Stimulated activated CD8-positive, alpha-beta memory T cell treated with anti-CD3 and anti-CD28 coated beads, Interleukin-15, amount 100 ng/mL, for 48 hours (primary cell): ENCODE measurements around the gene PLEKHA4.

Source experiments
- DNase-seq, 2 donors: peaks; one replicate each; pipeline ENCODE4 v3.0.0-alpha.2; 2020; ENCODE audit warnings: low read depth in 2 of 2

PLEKHA4 gene

DNA sequence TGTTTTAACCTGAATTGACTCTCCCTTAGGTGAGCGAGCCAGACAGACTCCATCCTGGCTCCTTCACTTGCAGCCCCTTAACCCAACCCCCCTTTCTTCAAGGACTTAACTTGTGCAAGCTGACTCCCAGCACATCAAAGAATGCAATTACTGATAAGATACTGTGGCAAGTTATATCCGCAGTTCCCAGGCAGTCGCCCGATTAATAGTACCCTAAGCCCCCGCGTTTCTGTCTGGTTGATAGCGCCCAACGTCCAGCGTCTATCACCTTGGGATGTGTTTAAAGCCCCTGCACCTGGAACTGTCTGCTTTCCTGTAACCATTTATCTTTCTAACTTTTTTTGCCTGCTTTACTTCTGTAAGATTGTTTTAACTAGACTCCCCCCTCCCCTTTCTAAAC lies 38.3 kb downstream of the PLEKHA4 start:
- no peak for DNase-seq

- DNase-seq = no peak
Measured at GRCh38 chr19:48826606-48827020, 41.8 kb downstream of the PLEKHA4 start.

DNA sequence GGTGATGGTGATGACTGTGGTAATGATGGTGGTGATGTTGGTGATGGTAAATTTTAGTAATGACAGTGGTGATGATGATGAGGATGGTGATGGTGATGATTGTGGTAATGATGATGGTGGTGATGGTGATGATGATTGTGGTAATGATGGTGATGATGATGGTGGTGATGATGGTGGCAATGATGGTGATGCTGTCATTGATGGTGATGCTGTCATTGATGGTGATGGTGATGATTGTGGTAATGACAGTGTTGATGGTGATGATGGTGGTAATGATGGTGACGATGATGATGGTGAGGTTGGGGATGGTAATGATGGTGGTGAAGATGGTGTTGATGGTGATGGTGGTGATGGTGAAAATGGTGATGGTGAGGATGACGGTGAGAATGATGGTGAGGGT lies 45.9 kb downstream of the PLEKHA4 start:
- DNase-seq = no peak

GRCh38 chr19:48821633-48822032 lies 46.8 kb downstream of the PLEKHA4 start:
- no peak for DNase-seq

DNA sequence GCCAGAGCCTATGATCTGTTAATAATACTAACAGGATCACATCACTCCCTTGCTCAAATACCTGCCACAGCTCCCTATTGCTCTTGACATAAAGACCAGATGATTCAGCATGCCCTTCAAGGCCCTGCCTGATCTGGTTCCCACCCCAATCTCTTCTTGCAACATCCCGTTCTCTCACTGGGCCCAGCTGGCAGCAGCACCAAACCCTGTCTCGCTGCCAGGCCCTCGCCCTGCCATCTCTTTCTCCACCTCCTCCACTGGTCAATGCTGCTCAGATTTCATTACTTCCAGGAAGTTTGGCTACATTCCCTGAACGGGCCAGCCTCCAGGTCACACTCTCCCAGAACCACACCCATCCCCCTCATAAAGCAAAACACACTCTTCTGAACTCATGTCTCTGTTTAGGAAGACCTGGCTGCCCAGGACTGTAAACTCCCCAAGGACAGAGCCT lies 49.0 kb downstream of the PLEKHA4 start:
- DNase-seq = no peak

DNA sequence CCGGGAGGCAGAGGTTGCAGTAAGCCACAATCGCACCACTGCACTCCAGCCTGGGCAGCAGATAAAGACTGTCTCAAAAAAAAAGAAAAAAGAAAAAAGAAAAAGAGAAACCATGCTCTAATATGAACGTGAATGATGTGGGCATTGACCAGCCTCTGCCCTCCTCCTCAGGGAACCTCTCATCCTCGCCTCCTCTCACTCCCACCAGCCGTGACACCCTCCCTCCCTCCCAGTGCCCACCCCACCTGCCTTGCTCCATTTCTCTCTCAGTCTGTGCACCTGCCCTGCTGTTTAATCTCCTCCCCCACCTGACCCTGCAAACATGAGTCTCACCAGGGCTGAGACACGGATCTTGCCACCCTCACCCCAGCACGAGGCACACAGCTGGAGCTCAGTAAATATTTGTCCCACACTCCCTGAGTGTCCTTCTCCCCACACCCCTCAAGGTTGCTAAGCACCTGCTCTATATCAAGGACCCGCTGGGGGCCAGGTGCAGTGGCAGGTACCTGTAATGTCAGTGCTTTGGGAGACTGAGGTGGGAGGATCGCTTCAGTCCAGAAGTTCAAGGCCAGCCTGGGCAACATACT lies 50.1 kb downstream of the PLEKHA4 start:
- no peak for DNase-seq

DNA sequence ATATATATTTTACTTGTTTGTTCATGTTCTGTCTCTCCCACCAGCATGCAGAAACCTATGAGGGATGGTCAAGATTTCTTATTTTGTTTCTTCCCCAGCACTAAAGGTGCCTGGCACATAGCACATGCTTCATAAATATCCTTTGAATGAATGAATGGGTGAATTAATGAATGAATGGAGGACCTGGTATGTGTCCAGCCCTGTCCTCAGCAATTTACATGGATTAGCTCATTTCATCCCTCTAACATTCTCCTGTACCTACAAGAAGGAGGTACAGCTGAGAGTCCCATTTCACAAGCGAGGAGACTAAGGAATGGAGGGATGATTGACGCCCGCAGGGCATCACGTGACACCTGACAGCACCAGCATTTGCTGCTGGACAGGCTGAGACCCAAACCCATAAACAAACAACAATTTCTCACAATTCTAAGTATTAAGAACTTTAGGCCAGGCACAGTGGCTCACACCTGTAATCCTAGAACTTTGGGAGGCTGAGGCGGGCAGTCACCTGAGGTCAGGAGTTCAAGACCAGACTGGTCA lies 50.8 kb downstream of the PLEKHA4 start:
- DNase-seq = no peak

GRCh38 chr19:48815870-48816501 lies 52.4 kb downstream of the PLEKHA4 start:
- DNase-seq = no peak

- no peak for DNase-seq
Measured at GRCh38 chr19:48814895-48815294, 53.5 kb downstream of the PLEKHA4 start.

GRCh38 chr19:48813123-48813913 lies 55.1 kb downstream of the PLEKHA4 start:
- DNase-seq = no peak

GRCh38 chr19:48812094-48812929 lies 56.1 kb downstream of the PLEKHA4 start:
- DNase-seq = peak; percentile 65 to 75

DNA sequence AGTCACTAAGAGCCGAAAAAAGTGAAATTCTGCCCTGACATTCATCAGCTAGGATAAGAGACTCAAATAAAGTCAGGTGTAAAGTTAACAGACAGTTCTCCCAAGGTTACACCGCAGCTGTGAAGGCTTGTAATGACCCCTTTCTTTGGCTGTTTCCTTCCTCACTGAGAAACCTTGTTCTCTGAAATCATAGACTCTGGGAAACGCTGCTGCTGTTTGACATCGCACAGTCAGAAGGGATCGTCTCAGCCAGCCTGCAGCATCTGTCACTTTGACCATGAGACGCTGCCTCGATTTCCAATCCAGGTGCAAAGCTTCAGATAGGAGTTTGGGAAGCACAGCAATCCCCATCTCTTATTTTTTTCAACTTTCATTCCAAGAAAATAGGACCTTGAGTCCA lies 58.3 kb downstream of the PLEKHA4 start:
- no peak for DNase-seq

DNA sequence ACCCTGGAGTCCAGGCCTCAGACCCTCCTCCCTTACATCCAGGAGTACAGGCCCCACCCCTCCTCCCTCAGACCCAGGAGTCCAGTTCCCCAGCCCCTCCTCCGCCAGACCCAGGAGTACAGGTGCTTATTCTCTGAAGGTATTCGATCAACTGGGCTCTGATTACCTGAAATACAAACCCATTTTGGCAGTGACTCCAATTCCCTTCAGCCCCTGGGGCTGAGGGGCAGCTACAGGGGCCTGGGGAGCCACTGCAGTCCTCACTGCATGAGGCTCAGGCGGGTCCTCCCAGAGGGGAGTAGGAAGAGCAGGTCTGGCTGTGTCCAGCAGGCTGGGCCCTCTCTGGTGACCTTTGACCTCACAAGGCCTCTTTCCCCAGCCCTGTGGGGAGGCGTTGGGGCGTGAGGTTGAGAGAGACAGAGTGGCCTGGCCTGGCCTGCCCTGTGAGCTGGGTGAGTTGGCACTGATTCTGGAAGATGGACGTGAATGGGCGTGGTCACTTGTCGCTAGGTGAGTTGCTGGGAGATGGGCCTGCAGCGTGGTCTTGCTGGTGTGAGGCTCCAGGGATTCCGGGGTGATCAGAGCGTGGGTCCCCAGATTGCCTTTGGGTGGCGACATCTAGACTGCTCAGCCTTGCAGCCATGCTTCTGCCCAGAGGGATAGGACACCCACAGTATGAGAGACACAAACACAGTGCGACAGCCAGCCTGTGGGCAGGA lies 60.7 kb downstream of the PLEKHA4 start:
- no peak for DNase-seq

- DNase-seq = no peak
Measured at GRCh38 chr19:48806818-48807589, 61.4 kb downstream of the PLEKHA4 start.

GRCh38 chr19:48806518-48806817 lies 61.9 kb downstream of the PLEKHA4 start:
- no peak for DNase-seq

GRCh38 chr19:48805452-48805851 lies 63.0 kb downstream of the PLEKHA4 start:
- DNase-seq = no peak

DNA sequence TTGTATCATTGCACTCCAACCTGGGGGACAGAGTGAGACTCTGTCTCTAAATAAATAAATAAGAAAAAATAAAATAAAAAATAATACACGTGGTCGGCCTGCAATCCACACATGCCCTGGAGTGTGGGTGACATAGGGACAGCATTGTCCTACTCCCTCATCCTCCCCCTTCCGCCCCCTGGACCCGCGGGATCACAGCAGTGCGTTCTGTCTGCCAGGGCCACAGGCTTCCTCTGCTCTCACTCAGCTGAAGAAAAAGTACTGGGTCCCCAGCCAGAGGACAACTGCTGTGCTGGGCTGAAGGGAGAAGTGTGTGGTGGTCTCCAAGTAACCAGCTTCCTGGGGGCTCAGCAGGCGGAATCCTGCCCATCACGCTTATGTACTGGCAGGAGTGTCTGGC lies 63.9 kb downstream of the PLEKHA4 start:
- DNase-seq = no peak

- no peak for DNase-seq
Measured at GRCh38 chr19:48802623-48803022, 65.8 kb downstream of the PLEKHA4 start.

DNA sequence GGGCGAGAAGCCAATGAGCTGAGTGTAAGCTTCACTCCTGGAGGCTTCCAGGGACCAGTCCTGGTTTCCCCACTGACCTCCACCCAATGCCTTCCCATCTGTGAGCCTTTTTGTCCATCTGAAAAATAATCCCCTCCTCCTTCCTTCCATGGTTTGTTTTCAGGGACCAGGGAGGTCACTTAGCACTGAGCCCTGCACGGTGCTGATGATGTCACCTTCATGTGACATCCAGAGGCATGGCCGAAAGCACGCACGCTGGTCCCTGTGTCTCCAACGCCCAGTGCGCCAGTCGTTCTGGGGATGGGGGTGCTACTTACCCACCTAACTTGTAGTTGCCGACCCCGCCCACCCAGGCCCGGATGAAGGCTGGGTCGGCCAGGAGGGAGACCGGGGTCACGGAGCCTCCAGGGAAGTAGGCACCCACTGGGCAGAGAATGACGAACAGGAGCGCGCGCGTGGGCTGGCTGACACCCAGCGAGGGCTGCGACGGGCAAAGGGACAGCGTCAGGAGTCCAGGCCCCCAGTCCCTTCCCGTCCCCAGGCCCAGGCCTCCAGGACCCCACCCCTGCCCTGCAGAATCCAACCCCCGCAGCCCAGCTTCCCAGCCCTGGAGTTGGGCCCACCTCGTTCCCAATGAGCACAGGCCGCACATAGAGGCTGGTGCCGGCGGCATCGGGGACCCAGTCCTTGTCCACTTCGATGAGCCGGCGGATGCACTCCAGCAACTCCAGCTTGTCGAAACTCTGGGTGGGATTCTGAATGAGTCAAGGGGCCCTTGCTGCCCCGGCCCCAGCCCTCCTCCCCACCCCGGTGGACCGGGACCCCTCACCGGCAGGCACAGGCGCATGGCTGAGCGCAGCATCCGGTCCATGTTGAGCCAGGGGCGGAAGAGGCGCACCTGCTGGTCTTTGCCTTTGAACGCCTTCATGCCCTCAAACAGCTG lies 68.8 kb downstream of the PLEKHA4 start:
- no peak for DNase-seq
